HG03558 (cell line): ENCODE data around the gene SMAD7.

Experiments
- ATAC-seq: cut with Tn5 transposase; IDR thresholded peaks from one replicate; pipeline ENCODE4 v1.9.1; 2021; ENCODE audit warnings: moderate number of reproducible peaks; ENCODE audit not compliant: unreplicated experiment; ENCODE audit errors: extremely low read depth

SMAD7 gene, protein sequence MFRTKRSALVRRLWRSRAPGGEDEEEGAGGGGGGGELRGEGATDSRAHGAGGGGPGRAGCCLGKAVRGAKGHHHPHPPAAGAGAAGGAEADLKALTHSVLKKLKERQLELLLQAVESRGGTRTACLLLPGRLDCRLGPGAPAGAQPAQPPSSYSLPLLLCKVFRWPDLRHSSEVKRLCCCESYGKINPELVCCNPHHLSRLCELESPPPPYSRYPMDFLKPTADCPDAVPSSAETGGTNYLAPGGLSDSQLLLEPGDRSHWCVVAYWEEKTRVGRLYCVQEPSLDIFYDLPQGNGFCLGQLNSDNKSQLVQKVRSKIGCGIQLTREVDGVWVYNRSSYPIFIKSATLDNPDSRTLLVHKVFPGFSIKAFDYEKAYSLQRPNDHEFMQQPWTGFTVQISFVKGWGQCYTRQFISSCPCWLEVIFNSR

DNA sequence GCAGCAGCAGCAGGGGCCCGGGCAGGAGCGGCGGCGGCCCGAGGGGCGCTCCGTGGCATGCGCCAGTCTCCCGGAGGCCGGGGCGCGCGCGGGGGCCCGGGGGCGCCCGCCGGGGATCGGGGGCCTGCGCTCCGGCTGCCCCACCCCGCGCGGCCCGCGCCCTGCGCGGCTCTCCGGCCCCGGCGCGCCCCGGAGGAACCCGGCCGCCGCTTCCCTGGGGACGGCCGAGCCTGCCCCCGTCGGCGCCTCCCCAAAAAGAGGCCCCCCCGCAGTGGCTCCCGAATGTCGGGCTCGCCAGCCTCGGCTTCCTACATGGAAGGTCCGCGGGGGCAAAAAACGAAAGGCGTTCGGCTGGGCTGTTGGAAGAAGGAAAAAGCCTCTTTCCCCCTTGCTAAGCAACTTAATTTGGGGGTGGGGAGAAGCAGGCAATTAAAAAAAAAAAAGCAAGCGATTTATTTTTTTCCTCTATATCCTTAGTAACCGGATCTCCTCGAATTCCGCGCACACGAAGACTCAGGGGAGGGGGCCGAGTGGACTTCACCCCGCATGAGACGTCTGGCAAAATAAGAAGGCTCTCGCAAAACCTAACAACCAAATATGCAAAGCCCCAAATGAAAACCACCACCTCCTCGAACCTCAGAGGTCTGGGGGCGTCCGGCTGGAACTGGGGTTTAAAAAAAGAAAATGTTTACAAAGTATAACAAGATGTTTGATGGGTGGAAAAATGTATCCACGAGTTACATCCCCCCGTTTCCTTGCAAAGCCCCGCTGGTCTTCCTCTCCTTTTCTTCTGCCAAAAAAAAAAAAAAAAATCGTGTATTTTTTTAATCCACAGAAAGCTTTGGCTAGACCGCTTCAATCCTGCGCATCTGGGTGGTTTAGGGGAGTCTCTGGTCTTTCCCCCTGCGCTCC lies at the start of gene SMAD7:
TSS of gene SMAD7 (minus strand) at position 430 of the 912 bp plus-strand sequence. CDS start 541 bp downstream, outside the sequence.
- ATAC-seq, result no peak

DNA sequence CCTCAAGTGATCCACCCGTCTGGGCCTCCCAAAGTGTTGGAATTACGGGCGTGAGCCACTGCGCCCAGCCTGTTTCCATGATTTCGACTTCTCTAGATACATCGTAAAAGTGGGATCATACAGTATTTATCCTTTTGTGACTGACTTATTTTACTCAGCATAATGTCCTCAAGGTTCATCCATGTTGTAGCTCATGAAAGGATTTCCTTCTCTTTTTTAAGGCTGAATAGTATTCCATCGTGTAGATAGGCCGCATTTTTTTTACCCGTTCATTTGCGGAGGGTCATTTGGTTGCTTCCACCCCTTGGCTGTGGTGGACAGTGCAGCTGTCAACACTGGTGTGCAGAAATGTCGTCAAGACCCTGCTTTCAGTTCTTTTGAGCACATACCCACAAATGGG lies 48.8 kb upstream of the SMAD7 start:
- no peak for ATAC-seq

DNA sequence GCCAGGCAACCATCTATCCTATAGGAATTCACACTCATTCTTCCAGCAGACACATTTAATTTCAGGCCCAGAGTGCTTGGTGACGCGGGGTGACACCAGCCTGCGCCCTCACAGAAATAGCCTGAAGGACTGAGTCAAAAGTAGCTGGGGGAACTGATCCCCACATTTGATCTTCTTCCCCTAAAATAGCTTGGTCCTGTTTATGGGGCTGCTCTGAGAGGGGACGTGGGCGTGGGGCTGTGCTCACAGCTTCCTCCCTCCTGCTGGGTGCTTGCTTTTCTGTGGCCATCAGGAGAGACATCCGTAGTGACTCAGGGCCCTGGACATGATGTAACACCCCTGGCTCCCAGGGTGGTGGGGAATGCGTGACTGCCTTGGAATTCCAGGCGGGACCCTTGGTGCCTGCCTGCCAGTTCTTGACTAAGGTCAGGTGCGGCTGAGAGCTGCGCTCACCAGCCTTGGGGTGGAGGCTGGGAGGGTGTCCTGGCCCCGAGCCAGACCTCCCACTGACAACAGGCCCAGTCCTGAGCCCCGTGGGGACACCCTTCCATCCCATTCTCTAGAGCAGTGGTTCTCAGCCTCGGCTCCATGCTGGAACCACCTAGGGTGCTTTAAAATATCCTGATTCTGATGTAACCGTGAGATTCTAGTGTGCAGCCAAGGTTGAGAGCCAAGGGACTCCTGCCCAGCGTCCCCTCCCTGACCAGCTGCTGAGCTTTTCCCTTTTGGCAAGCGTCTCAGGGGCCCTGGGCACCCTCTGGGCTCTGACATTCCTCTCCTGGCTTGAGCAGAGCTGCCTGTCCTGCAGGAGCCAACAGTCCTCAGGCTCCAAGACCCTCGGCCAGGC lies 47.4 kb upstream of the SMAD7 start:
- ATAC-seq, result no peak

GRCh38 chr18:48997681-48997984 lies 46.9 kb upstream of the SMAD7 start:
- ATAC-seq, result no peak

- ATAC-seq, result no peak
Observed at GRCh38 chr18:48996901-48997463, 46.2 kb upstream of the SMAD7 start.

- no peak for ATAC-seq
Observed at GRCh38 chr18:48996041-48996440, 45.3 kb upstream of the SMAD7 start.

GRCh38 chr18:48994926-48995835 lies 44.4 kb upstream of the SMAD7 start:
- no peak for ATAC-seq

DNA sequence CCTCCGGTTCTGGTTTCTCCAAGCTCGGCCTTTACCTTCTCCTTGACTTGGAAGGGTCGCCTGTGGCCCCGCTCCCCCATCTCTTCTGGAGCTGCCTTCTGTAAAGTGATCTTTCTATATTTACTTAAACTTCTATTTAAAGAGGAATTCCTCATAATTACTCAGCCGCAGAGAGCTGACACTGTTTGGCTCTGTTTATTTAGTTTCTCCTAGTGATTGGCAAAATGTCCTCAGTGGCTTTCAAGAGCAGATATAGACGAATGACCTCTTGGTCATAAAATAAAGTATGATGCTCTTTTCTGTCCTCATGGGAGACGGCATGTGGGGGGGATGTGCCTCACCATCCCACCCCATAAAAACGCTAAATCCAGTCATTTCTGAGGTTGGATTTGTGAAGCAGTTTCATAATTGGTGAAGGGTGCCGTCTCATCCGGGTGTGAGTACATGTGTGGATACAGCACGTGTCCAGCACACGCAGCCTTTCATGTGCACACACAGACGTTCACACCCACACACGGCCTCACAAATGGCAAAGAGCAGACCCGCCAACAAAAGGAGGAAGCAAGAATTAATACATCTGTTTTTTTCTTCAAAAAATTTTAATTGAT lies 43.4 kb upstream of the SMAD7 start:
- ATAC-seq, result no peak

GRCh38 chr18:48993586-48993985 lies 42.8 kb upstream of the SMAD7 start:
- ATAC-seq, result no peak

DNA sequence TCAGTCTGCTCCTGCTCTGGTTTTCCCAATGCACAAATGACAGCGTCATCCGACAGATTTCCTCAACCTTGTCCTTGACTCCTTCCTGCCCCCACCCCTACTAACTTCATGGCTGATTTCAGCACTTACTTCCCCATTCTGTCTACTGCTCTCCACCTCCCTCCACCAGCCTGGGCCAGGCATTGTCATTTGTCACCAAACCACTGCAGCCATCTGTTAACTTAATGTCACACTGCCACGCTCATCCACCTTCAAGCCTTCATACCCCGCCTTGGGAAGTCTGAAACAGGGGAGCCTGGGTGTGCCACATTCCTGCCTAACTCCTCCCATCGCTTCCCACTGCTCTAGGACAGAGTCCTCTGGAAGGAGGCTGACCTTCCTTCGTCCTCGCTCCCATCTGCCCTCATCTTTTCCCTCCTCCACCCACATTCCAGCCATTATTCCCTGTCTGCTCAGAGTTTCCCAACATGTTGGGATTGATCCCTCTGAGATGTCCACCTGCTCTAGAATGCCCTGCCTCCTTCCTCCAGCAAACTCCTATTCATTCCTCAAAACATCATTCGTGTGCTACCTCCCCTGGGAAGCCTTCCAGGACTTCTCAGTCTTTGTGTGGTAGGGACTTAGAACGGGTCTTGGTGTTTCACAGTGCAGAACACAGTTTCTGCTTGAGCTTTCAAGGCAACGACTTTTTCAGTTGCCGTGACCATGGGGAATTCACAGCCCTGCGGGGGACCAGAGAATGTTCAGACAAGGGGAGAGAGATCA lies 42.2 kb upstream of the SMAD7 start:
- ATAC-seq, result no peak

DNA sequence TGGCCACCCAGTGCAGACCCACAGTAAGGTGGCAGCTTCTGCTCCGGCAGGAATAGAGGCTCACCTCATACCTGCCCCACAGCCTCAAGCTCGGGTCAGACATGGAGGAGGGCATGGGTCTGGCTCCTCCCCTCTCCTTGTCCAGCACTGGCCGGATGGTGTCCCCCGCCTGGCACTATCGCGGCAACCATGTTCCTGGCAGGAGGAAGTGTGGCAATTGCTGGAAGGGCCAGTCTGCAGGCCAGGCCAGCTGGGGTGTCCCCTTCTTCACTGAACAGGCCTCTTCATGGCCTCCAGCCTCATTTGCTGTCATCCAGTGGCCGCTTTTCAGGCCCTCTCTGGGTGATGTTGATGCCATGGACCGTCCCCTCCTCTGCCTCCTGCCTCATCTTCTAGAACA lies 41.4 kb upstream of the SMAD7 start:
- ATAC-seq, result no peak

GRCh38 chr18:48991676-48992075 lies 40.9 kb upstream of the SMAD7 start:
- no peak for ATAC-seq

DNA sequence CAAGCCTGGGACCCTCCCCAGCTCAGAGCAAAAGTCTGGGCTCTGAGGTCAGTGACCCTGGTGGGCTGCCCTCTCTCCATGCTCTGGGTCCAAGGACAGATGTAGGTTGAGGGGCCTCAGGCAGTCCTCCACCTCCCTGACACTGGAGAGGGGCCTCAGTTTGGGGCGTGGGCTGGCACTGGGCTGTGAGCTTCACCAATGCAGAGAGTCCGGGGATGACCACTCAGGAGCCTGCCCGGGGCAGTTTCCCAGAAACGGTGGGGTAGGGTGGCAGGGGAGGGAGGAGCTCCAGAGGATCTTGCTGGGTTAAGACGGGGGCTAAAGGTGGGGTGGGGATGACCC lies 40.5 kb upstream of the SMAD7 start:
- ATAC-seq, result no peak

- no peak for ATAC-seq
Observed at GRCh38 chr18:48990481-48991318, 39.9 kb upstream of the SMAD7 start.

GRCh38 chr18:48989304-48990303 lies 38.8 kb upstream of the SMAD7 start:
- no peak for ATAC-seq
